ENCODE data around the gene RORB.

Gene RORB

GRCh38 chr9:74674077-74674476 lies 176.9 kb downstream of the RORB start:
- H3K36me3 ChIP-seq, result no peaks in the 10 kb centered on the region
- H3K4me1 ChIP-seq (ENCODE audit: control insufficient read depth in 1 of 2, insufficient read depth in 1 of 2, low read depth in 1 of 2, low read length in 1 of 2), result no peaks in the 10 kb centered on the region
- no peaks in the 10 kb centered on the region for H3K9me3 ChIP-seq
- H3K27me3 ChIP-seq, result no peaks in the 10 kb centered on the region
- TF ChIP-seq, protein P1, sequence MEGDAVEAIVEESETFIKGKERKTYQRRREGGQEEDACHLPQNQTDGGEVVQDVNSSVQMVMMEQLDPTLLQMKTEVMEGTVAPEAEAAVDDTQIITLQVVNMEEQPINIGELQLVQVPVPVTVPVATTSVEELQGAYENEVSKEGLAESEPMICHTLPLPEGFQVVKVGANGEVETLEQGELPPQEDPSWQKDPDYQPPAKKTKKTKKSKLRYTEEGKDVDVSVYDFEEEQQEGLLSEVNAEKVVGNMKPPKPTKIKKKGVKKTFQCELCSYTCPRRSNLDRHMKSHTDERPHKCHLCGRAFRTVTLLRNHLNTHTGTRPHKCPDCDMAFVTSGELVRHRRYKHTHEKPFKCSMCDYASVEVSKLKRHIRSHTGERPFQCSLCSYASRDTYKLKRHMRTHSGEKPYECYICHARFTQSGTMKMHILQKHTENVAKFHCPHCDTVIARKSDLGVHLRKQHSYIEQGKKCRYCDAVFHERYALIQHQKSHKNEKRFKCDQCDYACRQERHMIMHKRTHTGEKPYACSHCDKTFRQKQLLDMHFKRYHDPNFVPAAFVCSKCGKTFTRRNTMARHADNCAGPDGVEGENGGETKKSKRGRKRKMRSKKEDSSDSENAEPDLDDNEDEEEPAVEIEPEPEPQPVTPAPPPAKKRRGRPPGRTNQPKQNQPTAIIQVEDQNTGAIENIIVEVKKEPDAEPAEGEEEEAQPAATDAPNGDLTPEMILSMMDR (IDR thresholded peaks at IDR 0.05), result no peak
- no peak overlapping the region for H3K4me3 ChIP-seq (ENCODE audit: low read depth in 1 of 2, low read length in 1 of 2)
- H3K27ac ChIP-seq, result no peak overlapping the region

- H3K9me3 ChIP-seq, result no peaks in the 10 kb centered on the region
- TF ChIP-seq, protein P1 (IDR thresholded peaks at IDR 0.05), result no peak
Observed at GRCh38 chr9:74681906-74682305, 184.8 kb downstream of the RORB start.

GRCh38 chr9:74683322-74683721 lies 186.2 kb downstream of the RORB start:
- TF ChIP-seq, protein P1 (IDR thresholded peaks at IDR 0.05), result no peak
- H3K4me3 ChIP-seq (ENCODE audit: low read depth in 1 of 2, low read length in 1 of 2), result no peak overlapping the region
- H3K27me3 ChIP-seq, result no peaks in the 10 kb centered on the region
- no peaks in the 10 kb centered on the region for H3K9me3 ChIP-seq
- no peak overlapping the region for H3K27ac ChIP-seq
- H3K4me1 ChIP-seq (ENCODE audit: control insufficient read depth in 1 of 2, insufficient read depth in 1 of 2, low read depth in 1 of 2, low read length in 1 of 2), result no peaks in the 10 kb centered on the region
- no peaks in the 10 kb centered on the region for H3K36me3 ChIP-seq

More at GRCh38 chr9:74681906-74682305, 184.8 kb downstream of the RORB start:
- no peak overlapping the region for H3K27ac ChIP-seq
- H3K4me1 ChIP-seq (ENCODE audit: control insufficient read depth in 1 of 2, insufficient read depth in 1 of 2, low read depth in 1 of 2, low read length in 1 of 2), result no peaks in the 10 kb centered on the region
- H3K36me3 ChIP-seq, result no peaks in the 10 kb centered on the region
- H3K27me3 ChIP-seq, result no peaks in the 10 kb centered on the region
- H3K4me3 ChIP-seq (ENCODE audit: low read depth in 1 of 2, low read length in 1 of 2), result no peak overlapping the region

DNA sequence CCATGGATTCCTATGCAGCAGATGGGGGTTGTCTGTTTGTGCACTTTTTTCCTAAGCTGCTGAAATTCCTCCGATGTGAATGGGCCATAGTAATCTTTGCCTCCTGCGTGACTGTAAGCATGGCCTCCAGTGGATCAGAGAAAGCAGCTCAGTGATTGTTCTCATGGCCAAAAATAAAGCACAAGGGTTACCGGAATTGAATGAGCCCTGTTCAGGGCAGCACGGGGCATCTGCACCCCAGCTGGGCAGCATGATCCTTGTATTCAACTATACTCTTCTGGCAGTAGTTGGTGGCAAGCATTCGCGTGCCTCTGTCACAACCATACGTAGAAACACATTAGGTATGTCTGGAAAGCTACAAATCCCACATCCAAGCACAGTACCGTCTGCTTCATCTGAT lies 193.9 kb downstream of the RORB start:
- Histone ChIP-seq H3K36me3 (no peaks in the 10 kb centered on the region), H3K4me3 (ENCODE audit: low read depth in 1 of 2, low read length in 1 of 2) (no peak overlapping the region), H3K9me3 (no peaks in the 10 kb centered on the region), H3K27ac (no peak overlapping the region), H3K27me3 (no peaks in the 10 kb centered on the region), H3K4me1 (ENCODE audit: control insufficient read depth in 1 of 2, insufficient read depth in 1 of 2, low read depth in 1 of 2, low read length in 1 of 2) (no peaks in the 10 kb centered on the region)
- TF ChIP-seq, protein P1 (IDR thresholded peaks at IDR 0.05), result no peak

GRCh38 chr9:74696520-74696919 lies 199.4 kb downstream of the RORB start:
- Histone ChIP-seq H3K27ac (no peak overlapping the region), H3K4me3 (ENCODE audit: low read depth in 1 of 2, low read length in 1 of 2) (no peak overlapping the region), H3K4me1 (ENCODE audit: control insufficient read depth in 1 of 2, insufficient read depth in 1 of 2, low read depth in 1 of 2, low read length in 1 of 2) (no peaks in the 10 kb centered on the region), H3K9me3 (no peaks in the 10 kb centered on the region), H3K36me3 (no peaks in the 10 kb centered on the region), H3K27me3 (no peaks in the 10 kb centered on the region)
- TF ChIP-seq, protein P1 (IDR thresholded peaks at IDR 0.05), result no peak

DNA sequence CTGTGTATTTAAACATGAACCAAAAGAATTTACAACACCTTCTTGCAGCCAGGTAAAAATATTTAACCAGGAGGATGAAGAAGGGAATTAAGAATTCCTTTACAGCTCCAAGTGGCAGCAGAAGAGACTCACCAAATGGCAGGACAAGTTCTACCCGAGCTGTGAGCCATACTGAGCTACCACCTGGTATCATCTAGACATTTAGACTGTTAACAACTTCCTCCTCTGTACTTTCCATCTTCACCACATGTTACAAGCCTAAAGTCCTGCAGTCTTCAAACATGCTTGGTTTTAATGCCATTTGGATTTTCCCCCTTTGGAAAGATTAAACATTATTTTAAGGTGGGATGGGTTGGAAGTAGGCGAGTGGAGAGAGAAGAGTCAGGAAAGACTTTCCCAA lies 200.4 kb downstream of the RORB start:
- no peaks in the 10 kb centered on the region for H3K27me3 ChIP-seq
- TF ChIP-seq, protein P1 (IDR thresholded peaks at IDR 0.05), result no peak
- H3K4me3 ChIP-seq (ENCODE audit: low read depth in 1 of 2, low read length in 1 of 2), result no peak overlapping the region
- H3K27ac ChIP-seq, result no peak overlapping the region
- no peaks in the 10 kb centered on the region for H3K4me1 ChIP-seq (ENCODE audit: control insufficient read depth in 1 of 2, insufficient read depth in 1 of 2, low read depth in 1 of 2, low read length in 1 of 2)
- no peaks in the 10 kb centered on the region for H3K9me3 ChIP-seq
- no peaks in the 10 kb centered on the region for H3K36me3 ChIP-seq

All from neutrophil (primary cell).